Measurements from ENCODE around the gene TRAF3IP1. TPM values are rescaled to one million over a fixed set of nuclear protein-coding genes. Genes with fewer than 3 reads are reported as not detected.

The TRAF3IP1 gene
- total and polyA plus RNA-seq, 8 donors = 4.7 to 10.3 (median 6.9) TPM

DNA sequence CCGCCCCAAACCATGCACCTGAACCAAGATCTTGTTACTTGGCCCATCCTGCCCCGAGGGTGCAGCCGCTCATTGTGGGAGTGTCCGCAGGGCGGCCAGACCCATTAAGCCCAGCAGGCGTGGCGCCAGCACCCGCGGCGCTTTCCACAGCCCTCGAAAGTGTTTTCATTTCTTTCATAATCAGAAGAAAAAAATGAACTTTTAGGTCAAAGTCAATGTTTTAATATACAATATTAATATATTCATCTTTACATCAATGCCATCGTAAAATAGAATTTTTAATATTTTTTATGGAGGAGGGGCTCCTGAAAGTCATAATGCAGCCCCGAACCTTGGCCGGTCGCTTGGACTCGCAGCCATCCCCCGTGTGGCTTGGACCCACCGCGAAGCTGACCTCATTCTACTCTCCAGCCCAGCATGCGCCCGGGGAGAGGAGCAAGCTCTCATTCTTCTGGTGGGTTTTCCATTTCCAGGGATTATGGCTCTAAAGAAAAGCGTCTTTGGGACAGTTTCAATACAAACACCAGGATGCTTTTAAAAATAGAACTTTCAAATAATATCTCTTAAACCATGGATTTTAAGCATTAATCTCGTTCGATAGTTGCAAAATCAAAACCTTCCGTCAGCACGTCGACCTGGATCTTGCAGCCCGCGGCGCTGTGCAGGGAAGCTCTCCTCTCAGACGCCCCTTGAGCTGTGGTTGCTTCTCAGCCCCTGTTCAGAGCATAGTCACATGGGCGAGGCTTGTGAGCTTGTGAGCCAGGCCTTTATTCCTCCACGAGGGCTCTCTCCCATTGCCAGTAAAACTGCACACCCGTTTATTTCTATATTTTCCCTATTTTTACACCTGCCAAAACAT, 89.3 kb downstream of the TRAF3IP1 start:
- DNase-seq = no peak
- Histone ChIP-seq H3K36me3 (no peaks in the 10 kb centered on the region), H3K9me3 (no peaks in the 10 kb centered on the region), H3K4me1 (no peaks in the 10 kb centered on the region), H3K27me3 (no peaks in the 10 kb centered on the region), H3K27ac (no peak overlapping the region), H3K4me3 (no peak overlapping the region)
- intact Hi-C loops (cut with DNase I) = no loop called here
- no peak for ATAC-seq
- no peak for FAIRE-seq
- 92 to 97% methylated on average over 34 of the region's 34 CpGs for WGBS, 2 donors
- TF ChIP-seq, protein P1, sequence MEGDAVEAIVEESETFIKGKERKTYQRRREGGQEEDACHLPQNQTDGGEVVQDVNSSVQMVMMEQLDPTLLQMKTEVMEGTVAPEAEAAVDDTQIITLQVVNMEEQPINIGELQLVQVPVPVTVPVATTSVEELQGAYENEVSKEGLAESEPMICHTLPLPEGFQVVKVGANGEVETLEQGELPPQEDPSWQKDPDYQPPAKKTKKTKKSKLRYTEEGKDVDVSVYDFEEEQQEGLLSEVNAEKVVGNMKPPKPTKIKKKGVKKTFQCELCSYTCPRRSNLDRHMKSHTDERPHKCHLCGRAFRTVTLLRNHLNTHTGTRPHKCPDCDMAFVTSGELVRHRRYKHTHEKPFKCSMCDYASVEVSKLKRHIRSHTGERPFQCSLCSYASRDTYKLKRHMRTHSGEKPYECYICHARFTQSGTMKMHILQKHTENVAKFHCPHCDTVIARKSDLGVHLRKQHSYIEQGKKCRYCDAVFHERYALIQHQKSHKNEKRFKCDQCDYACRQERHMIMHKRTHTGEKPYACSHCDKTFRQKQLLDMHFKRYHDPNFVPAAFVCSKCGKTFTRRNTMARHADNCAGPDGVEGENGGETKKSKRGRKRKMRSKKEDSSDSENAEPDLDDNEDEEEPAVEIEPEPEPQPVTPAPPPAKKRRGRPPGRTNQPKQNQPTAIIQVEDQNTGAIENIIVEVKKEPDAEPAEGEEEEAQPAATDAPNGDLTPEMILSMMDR (IDR thresholded peaks at IDR 0.05) = no peak

- H3K9me3 ChIP-seq = no peaks in the 10 kb centered on the region
- DNase-seq (no peak), FAIRE-seq (no peak), ATAC-seq (no peak)
- H3K4me3 ChIP-seq = no peak overlapping the region
- intact Hi-C loops (cut with DNase I) = no loop called here
- no peaks in the 10 kb centered on the region for H3K36me3 ChIP-seq
- TF ChIP-seq, protein P1 (IDR thresholded peaks at IDR 0.05) = no peak
- no peak overlapping the region for H3K27ac ChIP-seq
- no peaks in the 10 kb centered on the region for H3K4me1 ChIP-seq
- H3K27me3 ChIP-seq = no peaks in the 10 kb centered on the region
- 83 to 91% methylated on average over 12 of the region's 12 CpGs for WGBS, 2 donors
These were observed 91.9 kb downstream of the TRAF3IP1 start for GRCh38 chr2:238412067-238412767.

DNA sequence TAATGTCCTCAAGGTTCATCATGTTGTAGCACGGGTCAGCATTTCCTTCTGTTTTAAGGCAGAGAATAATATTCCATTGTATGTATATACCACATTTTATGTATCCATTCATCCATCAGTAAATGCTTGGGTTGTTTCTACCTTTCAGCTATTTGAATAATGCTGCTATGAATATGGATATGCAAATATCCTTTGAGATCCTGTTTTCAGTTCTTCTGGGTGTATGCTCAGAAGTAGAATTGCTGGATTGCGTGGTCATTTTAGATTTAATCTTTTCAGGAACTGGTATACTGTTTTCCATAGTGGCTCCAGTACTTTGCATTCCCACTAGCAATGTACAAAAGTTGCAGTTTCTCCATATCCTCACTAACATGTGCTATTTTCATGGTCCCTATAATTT, 93.0 kb downstream of the TRAF3IP1 start:
- Histone ChIP-seq H3K4me3 (no peak overlapping the region), H3K27me3 (no peaks in the 10 kb centered on the region), H3K4me1 (no peaks in the 10 kb centered on the region), H3K36me3 (no peaks in the 10 kb centered on the region), H3K9me3 (no peaks in the 10 kb centered on the region), H3K27ac (no peak overlapping the region)
- no peak for DNase-seq
- FAIRE-seq = no peak
- 89 to 99% methylated on average over 2 of the region's 2 CpGs for WGBS, 2 donors
- TF ChIP-seq, protein P1 (IDR thresholded peaks at IDR 0.05) = no peak
- no peak for ATAC-seq
- intact Hi-C loops (cut with DNase I) = no loop called here

GRCh38 chr2:238415036-238415764, 94.9 kb downstream of the TRAF3IP1 start:
- FAIRE-seq (no peak), ATAC-seq (peak in 2 of 4 donors; percentile 61 to 80), DNase-seq (no peak)
- no peaks in the 10 kb centered on the region for H3K27me3 ChIP-seq
- H3K4me3 ChIP-seq = no peak overlapping the region
- intact Hi-C loops (cut with DNase I) = no loop called here
- TF ChIP-seq, protein P1 (IDR thresholded peaks at IDR 0.05) = no peak
- 92% methylated on average over 12 of the region's 12 CpGs for WGBS, 2 donors
- H3K27ac ChIP-seq = no peak overlapping the region
- H3K4me1 ChIP-seq = no peaks in the 10 kb centered on the region
- no peaks in the 10 kb centered on the region for H3K9me3 ChIP-seq
- H3K36me3 ChIP-seq = no peaks in the 10 kb centered on the region

All from pancreas (tissue), 10 donors.